NB4 (cell line): Measurements from ENCODE around the gene MMAB.

Experiments used
- POLR2A ChIP-seq: IDR thresholded peaks from 2 replicates; pipeline ENCODE4 v1.6.1; 2011; ENCODE audit warnings: mild to moderate bottlenecking; ENCODE audit not compliant: insufficient read length; ENCODE audit errors: extremely low read depth
- TF ChIP-seq, protein P1 (sequence below): IDR thresholded peaks from one replicate; pipeline ENCODE4 v1.5.1; 2012; ENCODE audit warnings: low read depth, low read length

DNA sequence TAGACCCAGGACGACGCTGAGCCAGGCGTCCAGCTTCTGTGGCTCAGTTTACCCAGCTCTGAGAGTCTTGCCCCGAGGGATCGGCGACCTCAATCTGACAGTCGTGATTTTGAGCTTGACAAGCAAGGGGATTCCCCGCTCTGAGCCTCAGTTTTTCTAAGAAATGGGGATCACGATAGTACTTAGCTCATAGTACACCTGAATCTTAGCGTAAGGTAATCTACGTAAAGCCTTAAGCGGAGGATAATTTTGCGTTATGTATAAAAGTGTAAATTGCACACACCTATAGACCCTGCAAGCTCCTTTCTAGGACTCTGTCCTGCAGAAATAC is 575 bp upstream of the MMAB start:
- TF ChIP-seq, protein P1, sequence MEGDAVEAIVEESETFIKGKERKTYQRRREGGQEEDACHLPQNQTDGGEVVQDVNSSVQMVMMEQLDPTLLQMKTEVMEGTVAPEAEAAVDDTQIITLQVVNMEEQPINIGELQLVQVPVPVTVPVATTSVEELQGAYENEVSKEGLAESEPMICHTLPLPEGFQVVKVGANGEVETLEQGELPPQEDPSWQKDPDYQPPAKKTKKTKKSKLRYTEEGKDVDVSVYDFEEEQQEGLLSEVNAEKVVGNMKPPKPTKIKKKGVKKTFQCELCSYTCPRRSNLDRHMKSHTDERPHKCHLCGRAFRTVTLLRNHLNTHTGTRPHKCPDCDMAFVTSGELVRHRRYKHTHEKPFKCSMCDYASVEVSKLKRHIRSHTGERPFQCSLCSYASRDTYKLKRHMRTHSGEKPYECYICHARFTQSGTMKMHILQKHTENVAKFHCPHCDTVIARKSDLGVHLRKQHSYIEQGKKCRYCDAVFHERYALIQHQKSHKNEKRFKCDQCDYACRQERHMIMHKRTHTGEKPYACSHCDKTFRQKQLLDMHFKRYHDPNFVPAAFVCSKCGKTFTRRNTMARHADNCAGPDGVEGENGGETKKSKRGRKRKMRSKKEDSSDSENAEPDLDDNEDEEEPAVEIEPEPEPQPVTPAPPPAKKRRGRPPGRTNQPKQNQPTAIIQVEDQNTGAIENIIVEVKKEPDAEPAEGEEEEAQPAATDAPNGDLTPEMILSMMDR: no peak
- no peak for TF ChIP-seq POLR2A
